Measurements from ENCODE around the gene SNF8.

DNA sequence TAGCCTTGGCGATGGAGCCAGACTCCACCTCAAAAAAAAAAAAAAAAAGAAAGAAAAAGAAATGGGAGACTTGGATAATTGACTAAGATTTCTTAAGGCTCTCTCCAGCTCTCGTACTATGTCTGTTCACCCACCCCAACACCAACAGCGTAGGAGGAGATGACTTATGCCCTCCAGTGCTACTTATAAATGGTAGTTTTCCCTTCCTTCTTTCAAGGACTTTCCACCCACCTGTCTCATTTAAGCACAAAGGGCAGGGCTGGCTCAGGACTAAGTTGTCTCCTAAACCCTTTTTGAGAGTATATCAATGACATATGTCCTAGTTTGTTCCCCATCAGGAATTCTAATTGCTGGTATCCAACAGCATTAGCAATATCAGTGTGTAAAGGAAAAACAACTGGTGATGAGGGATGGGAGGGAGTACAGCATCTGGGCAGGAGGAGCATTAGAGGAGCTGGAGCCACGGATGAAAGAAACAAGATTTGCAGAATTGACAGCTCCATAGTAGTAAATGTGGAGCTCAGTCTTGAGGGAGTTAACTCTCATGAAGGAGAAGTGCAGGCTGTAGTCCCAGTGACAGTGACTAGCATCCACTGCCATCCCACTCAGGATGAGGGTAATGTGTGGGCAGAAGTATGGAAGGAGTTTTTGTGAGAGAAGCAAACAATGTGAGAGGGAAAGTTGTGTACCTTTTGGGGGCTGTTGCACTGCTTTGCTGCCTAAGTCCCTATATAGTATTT, 19.2 kb downstream of the SNF8 start:
- TF ChIP-seq POLR2A (IDR thresholded peaks at IDR 0.05): no peak
- TF ChIP-seq, protein P1, sequence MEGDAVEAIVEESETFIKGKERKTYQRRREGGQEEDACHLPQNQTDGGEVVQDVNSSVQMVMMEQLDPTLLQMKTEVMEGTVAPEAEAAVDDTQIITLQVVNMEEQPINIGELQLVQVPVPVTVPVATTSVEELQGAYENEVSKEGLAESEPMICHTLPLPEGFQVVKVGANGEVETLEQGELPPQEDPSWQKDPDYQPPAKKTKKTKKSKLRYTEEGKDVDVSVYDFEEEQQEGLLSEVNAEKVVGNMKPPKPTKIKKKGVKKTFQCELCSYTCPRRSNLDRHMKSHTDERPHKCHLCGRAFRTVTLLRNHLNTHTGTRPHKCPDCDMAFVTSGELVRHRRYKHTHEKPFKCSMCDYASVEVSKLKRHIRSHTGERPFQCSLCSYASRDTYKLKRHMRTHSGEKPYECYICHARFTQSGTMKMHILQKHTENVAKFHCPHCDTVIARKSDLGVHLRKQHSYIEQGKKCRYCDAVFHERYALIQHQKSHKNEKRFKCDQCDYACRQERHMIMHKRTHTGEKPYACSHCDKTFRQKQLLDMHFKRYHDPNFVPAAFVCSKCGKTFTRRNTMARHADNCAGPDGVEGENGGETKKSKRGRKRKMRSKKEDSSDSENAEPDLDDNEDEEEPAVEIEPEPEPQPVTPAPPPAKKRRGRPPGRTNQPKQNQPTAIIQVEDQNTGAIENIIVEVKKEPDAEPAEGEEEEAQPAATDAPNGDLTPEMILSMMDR (IDR thresholded peaks at IDR 0.05): no peak

Measured in thyroid gland (tissue), 4 donors.